HepG2 (cell line): ENCODE results near the gene ITGA6. TPM values are rescaled to one million over a fixed set of nuclear protein-coding genes. Genes with fewer than 3 reads are reported as not detected.
A peak's percentile ranks its signal among the peaks of the same experiment; 100 is the strongest.

ENCODE experiments used
- AHR ChIP-seq: IDR thresholded peaks from 2 replicates; pipeline ENCODE4 v1.6.1; 2018; ENCODE audit warnings: missing genetic modification reagents, missing compliant biosample characterization
- ARNTL ChIP-seq: sonication (generic); formaldehyde crosslinking; IDR thresholded peaks from 2 replicates; pipeline ENCODE4 v1.4.0; 2020; ENCODE audit warnings: mild to moderate bottlenecking, missing genetic modification reagents
- CENPX ChIP-seq: sonication (generic); formaldehyde crosslinking; IDR thresholded peaks from 2 replicates; pipeline ENCODE4 v1.9.0; 2021; ENCODE audit warnings: mild to moderate bottlenecking, missing genetic modification reagents, moderate library complexity
- E2F5 ChIP-seq: sonication (generic); formaldehyde crosslinking; conservative IDR thresholded peaks from 2 replicates; pipeline ENCODE4 v1.4.0; 2020; ENCODE audit warnings: missing genetic modification reagents
- ETV6 ChIP-seq: sonication (generic); formaldehyde crosslinking; conservative IDR thresholded peaks from 2 replicates; pipeline ENCODE4 v1.4.0; 2020; ENCODE audit warnings: missing genetic modification reagents
- FOXO1 ChIP-seq: sonication (generic); formaldehyde crosslinking; IDR thresholded peaks from 2 replicates; pipeline ENCODE4 v1.4.0; 2020; ENCODE audit warnings: missing genetic modification reagents
- GATAD1 ChIP-seq: IDR thresholded peaks from 2 replicates; pipeline ENCODE4 v1.6.1; 2016; ENCODE audit warnings: missing genetic modification reagents, missing compliant biosample characterization
- HES4 ChIP-seq: sonication (generic); formaldehyde crosslinking; IDR thresholded peaks from 2 replicates; pipeline ENCODE4 v1.9.0; 2021; ENCODE audit warnings: mild to moderate bottlenecking, missing genetic modification reagents, borderline replicate concordance
- ISX ChIP-seq: sonication (generic); formaldehyde crosslinking; conservative IDR thresholded peaks from 2 replicates; pipeline ENCODE4 v1.5.0; 2020; ENCODE audit warnings: missing genetic modification reagents
- KLF11 ChIP-seq: IDR thresholded peaks from 2 replicates; pipeline ENCODE4 v1.6.1; 2016; ENCODE audit warnings: missing compliant biosample characterization
- NFE2L2 ChIP-seq: fragments of 150-350 bp; IDR thresholded peaks from 2 replicates; pipeline ENCODE4 v1.6.1; 2014; ENCODE audit warnings: low read length
- NFIB ChIP-seq: sonication (generic); formaldehyde crosslinking; IDR thresholded peaks from 2 replicates; pipeline ENCODE4 v1.9.0; 2021; ENCODE audit warnings: missing genetic modification reagents, mild to moderate bottlenecking, borderline replicate concordance
- RERE ChIP-seq: IDR thresholded peaks from 2 replicates; pipeline ENCODE4 v1.6.1; 2016; ENCODE audit warnings: low read depth, missing genetic modification reagents, missing compliant biosample characterization
- SALL2 ChIP-seq: sonication (generic); formaldehyde crosslinking; IDR thresholded peaks from 2 replicates; pipeline ENCODE4 v1.8.1; 2023; ENCODE audit warnings: mild to moderate bottlenecking, missing genetic modification reagents, inconsistent platforms
- SCMH1 ChIP-seq: sonication (generic); formaldehyde crosslinking; IDR thresholded peaks from 2 replicates; pipeline ENCODE4 v1.9.0; 2021; ENCODE audit warnings: missing genetic modification reagents, mild to moderate bottlenecking, borderline replicate concordance
- SMYD3 ChIP-seq: sonication (generic); formaldehyde crosslinking; IDR thresholded peaks from 2 replicates; pipeline ENCODE4 v1.8.1; 2023; ENCODE audit warnings: mild to moderate bottlenecking, missing genetic modification reagents
- TBL1XR1 ChIP-seq: fragments of 150-350 bp; IDR thresholded peaks from 2 replicates; pipeline ENCODE4 v1.6.1; 2014; ENCODE audit warnings: borderline replicate concordance, low read length; ENCODE audit not compliant: partially characterized antibody
- ZBTB43 ChIP-seq: sonication (generic); formaldehyde crosslinking; conservative IDR thresholded peaks from 2 replicates; pipeline ENCODE4 v1.4.0; 2020; ENCODE audit warnings: missing genetic modification reagents
- ZEB1 ChIP-seq: IDR thresholded peaks from 2 replicates; pipeline ENCODE4 v1.6.1; 2012; ENCODE audit warnings: mild to moderate bottlenecking, low read depth, inconsistent platforms; ENCODE audit not compliant: insufficient replicate concordance
- ZFP36L2 ChIP-seq: sonication (generic); formaldehyde crosslinking; IDR thresholded peaks from 2 replicates; pipeline ENCODE4 v1.4.0; 2020; ENCODE audit warnings: missing genetic modification reagents
- ZFY ChIP-seq: sonication (generic); formaldehyde crosslinking; IDR thresholded peaks from 2 replicates; pipeline ENCODE4 v1.4.0; 2020; ENCODE audit warnings: missing genetic modification reagents
- ZNF20 ChIP-seq: sonication (generic); formaldehyde crosslinking; IDR thresholded peaks from 2 replicates; pipeline ENCODE4 v1.4.0; 2020; ENCODE audit warnings: mild to moderate bottlenecking, moderate library complexity, missing genetic modification reagents
- ZNF205 ChIP-seq: IDR thresholded peaks from 2 replicates; pipeline ENCODE4 v1.6.1; 2018; ENCODE audit warnings: missing biosample characterization, missing genetic modification reagents
- ZNF746 ChIP-seq: sonication (generic); formaldehyde crosslinking; IDR thresholded peaks from 2 replicates; pipeline ENCODE4 v1.8.0; 2022; ENCODE audit warnings: mild to moderate bottlenecking, missing genetic modification reagents
- polyA plus RNA-seq, 8 experiments: library from polyadenylated mRNA; depleted of rRNA in 3 of 8; stranded (reverse) in 7 of 8; unstranded in 1 of 8; fragments of >200 nt; fragmentation: Illumina TruSeq in 4 of 8; extraction: Trizol in 4 of 8; gene quantifications; 2 replicates each; pipeline versions ENCODE4 v1.2.1 to v1.2.3, GENCODE V29; 2011 to 2016; ENCODE audit warnings: low read depth in 4 of 8, missing spikeins in 1 of 8, mixed read lengths in 1 of 8; ENCODE audit not compliant: insufficient read depth in 1 of 8
- total RNA-seq, 5 experiments: library from RNA; depleted of rRNA; stranded (reverse); fragments of >200 nt; fragmentation: Illumina TruSeq; extraction: Trizol; gene quantifications; 2 replicates each; pipeline ENCODE4 v1.2.3, GENCODE V29; 2016; ENCODE audit warnings: low read depth in 1 of 5

ITGA6 gene
- total and polyA plus RNA-seq, 2 of the 13 experiments (the other 11 are each of a cell fraction or from before 2014, with no cell fraction given), result 24.0 to 92.5 TPM

GRCh38 chr2:172427990-172428831 lies 825 bp downstream of the ITGA6 start (continued):
- TF ChIP-seq RERE (CRISPR knock-in tag), result no peak
- no peak for TF ChIP-seq NFE2L2
- no peak for TF ChIP-seq ZNF20
- no peak for TF ChIP-seq ZNF746 (CRISPR knock-in tag)
- no peak for TF ChIP-seq ZBTB43 (CRISPR knock-in tag)
- TF ChIP-seq ARNTL, result no peak; the same call in 1 of the 2 replicates
- no peak for TF ChIP-seq SMYD3 (CRISPR knock-in tag)
- TF ChIP-seq ETV6 (CRISPR knock-in tag), result no peak
- no peak for TF ChIP-seq FOXO1 (CRISPR knock-in tag)
- TF ChIP-seq SALL2 (CRISPR knock-in tag), result no peak; the same call in 1 of the 2 replicates
- no peak for TF ChIP-seq SCMH1 (CRISPR knock-in tag)
- 0 out of 2 replicates have a peak, but pooled peaks have one; percentile 86 for TF ChIP-seq CENPX
- no peak for TF ChIP-seq TBL1XR1
- peak; percentile 63 for TF ChIP-seq ZFY (CRISPR knock-in tag)
- TF ChIP-seq ISX (CRISPR knock-in tag), result 0 out of 2 replicates have a peak, but pooled peaks have one; percentile 57
- TF ChIP-seq E2F5 (CRISPR knock-in tag), result peak; percentile 14; the same call in 1 of the 2 replicates
- no peak for TF ChIP-seq NFIB (CRISPR knock-in tag)
- no peak for TF ChIP-seq KLF11 (CRISPR knock-in tag)
- no peak; the same call in 1 of the 2 replicates for TF ChIP-seq ZNF205 (CRISPR knock-in tag)
- no peak; the same call in 1 of the 2 replicates for TF ChIP-seq HES4 (CRISPR knock-in tag)
- no peak for TF ChIP-seq ZFP36L2
- TF ChIP-seq ZEB1, result peak; percentile 82
- TF ChIP-seq AHR (CRISPR knock-in tag), result no peak
- no peak for TF ChIP-seq GATAD1
